GM23338 (cell line): ENCODE data around the gene PSMB3. TPM values are rescaled to one million over a fixed set of nuclear protein-coding genes. Genes with fewer than 3 reads are reported as not detected.

ENCODE experiments used
- ATAC-seq: fragments of 200-7000 bp; cut with Tn5 transposase; 3 replicates; pipeline ENCODE4 v1.9.1; 2020
- DNase-seq: peaks from one replicate; pipeline ENCODE4 v3.0.0-alpha.2; 2015; ENCODE audit warnings: low spot score
- H2AFZ ChIP-seq: fragments of 200-600 bp; sonication (generic); 2 replicates; pipeline ENCODE4 v1.8.0; 2016; ENCODE audit warnings: antibody characterized with exemption, mild to moderate bottlenecking, moderate library complexity
- H3F3A ChIP-seq: fragments of 200-600 bp; sonication (generic); replicated peaks from 2 replicates; pipeline ENCODE4 v1.8.0; 2017; ENCODE audit warnings: antibody characterized with exemption, mixed run types, low read depth
- H3K27ac ChIP-seq: fragments of 200-600 bp; sonication (generic); 2 replicates; pipeline ENCODE4 v1.6.1; 2016; ENCODE audit warnings: low read depth
- H3K27me3 ChIP-seq: fragments of 200-600 bp; sonication (generic); 2 replicates; pipeline ENCODE4 v1.8.0; 2016; ENCODE audit warnings: mild to moderate bottlenecking, mixed run types, moderate library complexity; ENCODE audit not compliant: insufficient read depth
- H3K36me3 ChIP-seq: fragments of 200-600 bp; sonication (generic); 2 replicates; pipeline ENCODE4 v1.8.0; 2016; ENCODE audit warnings: mild to moderate bottlenecking; ENCODE audit not compliant: insufficient read depth
- H3K4me1 ChIP-seq: fragments of 200-600 bp; sonication (generic); 2 replicates; pipeline ENCODE4 v1.8.0; 2016; ENCODE audit warnings: mild to moderate bottlenecking, moderate library complexity; ENCODE audit not compliant: insufficient read depth
- H3K4me2 ChIP-seq: fragments of 200-600 bp; sonication (generic); 2 replicates; pipeline ENCODE4 v1.7.1; 2017; ENCODE audit warnings: mixed run types
- H3K4me3 ChIP-seq: fragments of 200-600 bp; sonication (generic); 2 replicates; pipeline ENCODE4 v1.6.1; 2016; ENCODE audit warnings: mixed run types
- H3K79me2 ChIP-seq: fragments of 200-600 bp; sonication (generic); replicated peaks from 2 replicates; pipeline ENCODE4 v1.8.0; 2017; ENCODE audit warnings: mild to moderate bottlenecking; ENCODE audit not compliant: insufficient read depth
- H3K9me2 ChIP-seq: fragments of 200-600 bp; sonication (generic); 2 replicates; pipeline ENCODE4 v1.8.0; 2017; ENCODE audit not compliant: insufficient read depth
- H4K20me1 ChIP-seq: fragments of 200-600 bp; sonication (generic); replicated peaks from 2 replicates; pipeline ENCODE4 v1.8.0; 2017; ENCODE audit warnings: mild to moderate bottlenecking; ENCODE audit not compliant: insufficient read depth
- H3K27ac Mint-ChIP-seq: 2 replicates; pipeline ENCODE4 v1.8.0; 2020; ENCODE audit warnings: inconsistent platforms, mild to moderate bottlenecking, moderate library complexity, mixed read lengths
- H3K27me3 Mint-ChIP-seq: 3 replicates; pipeline ENCODE4 v1.8.0; 2022; ENCODE audit warnings: low read depth, mild to moderate bottlenecking, moderate library complexity, mixed read lengths, inconsistent platforms; ENCODE audit not compliant: insufficient read depth, poor library complexity
- H3K36me3 Mint-ChIP-seq: 3 replicates; pipeline ENCODE4 v1.8.0; 2021; ENCODE audit warnings: low read depth, mild to moderate bottlenecking, inconsistent platforms, moderate library complexity, mixed read lengths
- H3K4me1 Mint-ChIP-seq: 3 replicates; pipeline ENCODE4 v1.8.0; 2020; ENCODE audit warnings: mild to moderate bottlenecking, inconsistent platforms, mixed read lengths
- H3K4me3 Mint-ChIP-seq: 3 replicates; pipeline ENCODE4 v1.8.0; 2021; ENCODE audit warnings: moderate library complexity, mild to moderate bottlenecking, inconsistent platforms, mixed read lengths
- H3K9me3 Mint-ChIP-seq: 3 replicates; pipeline ENCODE4 v1.8.0; 2020; ENCODE audit warnings: moderate library complexity, mild to moderate bottlenecking, inconsistent platforms, mixed read lengths
- EZH2 ChIP-seq: fragments of 200-600 bp; sonication (generic); IDR thresholded peaks from one replicate; pipeline ENCODE4 v1.8.0; 2017; ENCODE audit warnings: antibody characterized with exemption, mild to moderate bottlenecking, low read depth; ENCODE audit not compliant: unreplicated experiment
- EZH2phosphoT487 ChIP-seq: fragments of 200-600 bp; sonication (generic); IDR thresholded peaks from one replicate; pipeline ENCODE4 v1.8.1; 2018; ENCODE audit warnings: antibody characterized with exemption; ENCODE audit not compliant: unreplicated experiment
- JUNB ChIP-seq: IDR thresholded peaks from one replicate; pipeline ENCODE4 v1.6.1; 2016; ENCODE audit warnings: antibody characterized with exemption; ENCODE audit not compliant: unreplicated experiment
- NANOG ChIP-seq: IDR thresholded peaks from 2 replicates; pipeline ENCODE4 v1.6.1; 2016; ENCODE audit warnings: antibody characterized with exemption, borderline replicate concordance
- POLR2AphosphoS5 ChIP-seq: IDR thresholded peaks from 2 replicates; pipeline ENCODE4 v1.6.1; 2016; ENCODE audit warnings: antibody characterized with exemption, low read depth
- ZNF114 ChIP-seq: fragments of 250-450 bp; sonication (Bioruptor Pico); IDR thresholded peaks from 2 replicates; pipeline ENCODE4 v1.5.0; 2020; ENCODE audit warnings: mild to moderate bottlenecking, moderate library complexity
- ZNF331 ChIP-seq: fragments of 250-450 bp; sonication (Bioruptor Pico); IDR thresholded peaks from 2 replicates; pipeline ENCODE4 v1.5.0; 2020; ENCODE audit warnings: low read depth, mild to moderate bottlenecking, moderate library complexity
- ZNF462 ChIP-seq: fragments of 250-450 bp; sonication (Bioruptor Pico); IDR thresholded peaks from 2 replicates; pipeline ENCODE4 v1.5.0; 2020; ENCODE audit warnings: mild to moderate bottlenecking, moderate library complexity
- polyA plus RNA-seq: library from polyadenylated mRNA; unstranded; fragments of >200 nt; fragmentation: Nextera tagmentation; extraction: Ambion mirVana; gene quantifications from 2 replicates; pipeline ENCODE4 v1.2.1, GENCODE V29; 2016
- total RNA-seq: library from RNA; depleted of rRNA; stranded (reverse); fragments of >200 nt; shearing (Covaris generic); gene quantifications from 2 replicates; pipeline ENCODE4 v1.2.3, GENCODE V29; 2014

The PSMB3 gene
- total and polyA plus RNA-seq, 2 experiments from 2014 or later: 250 to 523 TPM

- peak overlapping the region; percentile 43 for H3K4me3 ChIP-seq
- H3K36me3 Mint-ChIP-seq: peaks cover 7% of the 10 kb centered on the region; the same call in 1 of the 3 replicates
- H3K4me3 Mint-ChIP-seq: peak overlapping the region; percentile 57
- H3K4me1 ChIP-seq: peaks cover 8% of the 10 kb centered on the region; the same call in 1 of the 2 replicates
- H3K9me3 Mint-ChIP-seq: no peaks in the 10 kb centered on the region; the same call in 2 of the 3 replicates
- H3K36me3 ChIP-seq: no peaks in the 10 kb centered on the region
- peaks cover 50% of the 10 kb centered on the region for H3K4me1 Mint-ChIP-seq
- no peak for TF ChIP-seq EZH2
- no peak for TF ChIP-seq NANOG
- no peak for TF ChIP-seq JUNB
- TF ChIP-seq POLR2AphosphoS5: 0 out of 2 replicates have a peak, but pooled peaks have one; percentile 37
- TF ChIP-seq ZNF331 (CRISPR knock-in tag): no peak
- peak overlapping the region; percentile 71 for H3K4me2 ChIP-seq
- H4K20me1 ChIP-seq: no peaks in the 10 kb centered on the region
- no peaks in the 10 kb centered on the region for H3K79me2 ChIP-seq
- no peak overlapping the region for H3K27ac Mint-ChIP-seq
- peak; percentile 98 for DNase-seq
- peaks cover 9% of the 10 kb centered on the region for H3F3A ChIP-seq
- no peak overlapping the region for H3K27ac ChIP-seq
- H2AFZ ChIP-seq: peak overlapping the region; percentile 94
- H3K9me2 ChIP-seq: no peaks in the 10 kb centered on the region
- H3K27me3 Mint-ChIP-seq: peaks cover 29% of the 10 kb centered on the region
- peak; percentile 79 for ATAC-seq
- peaks cover 31% of the 10 kb centered on the region for H3K27me3 ChIP-seq
These were observed 32.4 kb upstream of the PSMB3 start for GRCh38 chr17:38719943-38720641.

- Histone ChIP-seq H3K4me1 (peaks cover 7% of the 10 kb centered on the region; the same call in 1 of the 2 replicates), H4K20me1 (no peaks in the 10 kb centered on the region), H3K27ac (no peak overlapping the region), H3K79me2 (no peaks in the 10 kb centered on the region), H3K27me3 (peaks cover 31% of the 10 kb centered on the region), H3K36me3 (no peaks in the 10 kb centered on the region), H3K4me3 (peak overlapping the region; percentile 43), H2AFZ (no peak overlapping the region), H3K4me2 (peak overlapping the region; percentile 71), H3K9me2 (no peaks in the 10 kb centered on the region), H3F3A (peaks cover 9% of the 10 kb centered on the region)
- Mint-ChIP-seq H3K9me3 (no peaks in the 10 kb centered on the region; the same call in 2 of the 3 replicates), H3K27me3 (peaks cover 25% of the 10 kb centered on the region), H3K4me1 (peaks cover 43% of the 10 kb centered on the region), H3K27ac (no peak overlapping the region), H3K36me3 (peaks cover 7% of the 10 kb centered on the region; the same call in 1 of the 3 replicates), H3K4me3 (no peak overlapping the region; the same call in 2 of the 3 replicates)
- DNase-seq: no peak
- no peak for ATAC-seq
- no peak for TF ChIP-seq ZNF114 (CRISPR knock-in tag)
- TF ChIP-seq POLR2AphosphoS5: no peak
- TF ChIP-seq EZH2phosphoT487: no peak
- TF ChIP-seq ZNF462 (CRISPR knock-in tag): no peak
These were observed 31.6 kb upstream of the PSMB3 start for GRCh38 chr17:38720941-38721340.
